Mucosa of descending colon (tissue), 3 donors: ENCODE measurements around the gene RPL37A. TPM values are rescaled to one million over a fixed set of nuclear protein-coding genes. Genes with fewer than 3 reads are reported as not detected.

Experiments
- ATAC-seq: fragments of 200-7000 bp; cut with Tn5 transposase; one replicate; pipeline ENCODE4 v1.9.1; 2020; ENCODE audit warnings: mild to moderate bottlenecking, moderate library complexity
- DNase-seq, 3 donors: peaks; one replicate each; pipeline ENCODE4 v3.0.0-alpha.2; 2020
- H3K36me3 ChIP-seq: fragments of 200-600 bp; one replicate; pipeline ENCODE4 v1.8.0; 2021; ENCODE audit warnings: low read depth, mild to moderate bottlenecking
- H3K4me1 ChIP-seq: fragments of 200-600 bp; one replicate; pipeline ENCODE4 v1.8.0; 2021; ENCODE audit warnings: low read depth, mild to moderate bottlenecking
- H3K4me3 ChIP-seq: fragments of 200-600 bp; one replicate; pipeline ENCODE4 v1.8.0; 2021; ENCODE audit warnings: mild to moderate bottlenecking
- H3K9me3 ChIP-seq: fragments of 200-600 bp; one replicate; pipeline ENCODE4 v1.8.0; 2021; ENCODE audit warnings: mild to moderate bottlenecking
- CTCF ChIP-seq: fragments of 200-600 bp; IDR thresholded peaks from one replicate; pipeline ENCODE4 v1.8.0; 2022; ENCODE audit warnings: antibody characterized with exemption, mild to moderate bottlenecking
- intact Hi-C, 2 donors: fragments of 100-400 bp; cut with DNase I in 1 of 2; cut with micrococcal nuclease in 1 of 2; formaldehyde crosslinking; loops; one replicate each; pipeline versions ENCODE4 v1.11.0 to v1.11.1; 2022; cut with DNase I, micrococcal nuclease
- total RNA-seq, 3 donors: library from RNA; stranded (reverse); fragmentation: NEBNext Ultra II Directional in 2 of 3; extraction: Animal tissue kit (Norgen Biotek cat#: 25700) in 2 of 3; gene quantifications; one replicate each; pipeline versions ENCODE4 v1.2.1 to v1.2.4, GENCODE V29; 2021 to 2023
- donor health status: DM: no; HTN: no; CAD: no; lungs with moderate emphysema.
- donor health status: DM: no; HTN: no; CAD: no.
- donor health status: DM: no; HTN: yes; CAD: no.

Gene RPL37A
- total RNA-seq, 3 donors from 2014 or later: 1,908 to 2,059 (median 1,949) TPM

- no peaks in the 10 kb centered on the region for H3K9me3 ChIP-seq
- no peak overlapping the region for H3K4me3 ChIP-seq
- no peak for TF ChIP-seq CTCF
- DNase-seq (no peak), ATAC-seq (no peak)
- no peaks in the 10 kb centered on the region for H3K36me3 ChIP-seq
- intact Hi-C loops: no loop called here
- no peaks in the 10 kb centered on the region for H3K4me1 ChIP-seq
These were observed 18.4 kb upstream of the RPL37A start for GRCh38 chr2:216480221-216480620.

- no peak for TF ChIP-seq CTCF
- DNase-seq (no peak), ATAC-seq (no peak)
- intact Hi-C loops: no loop called here
- no peaks in the 10 kb centered on the region for H3K9me3 ChIP-seq
- H3K36me3 ChIP-seq: no peaks in the 10 kb centered on the region
- H3K4me1 ChIP-seq: no peaks in the 10 kb centered on the region
- H3K4me3 ChIP-seq: no peak overlapping the region
These were observed 16.0 kb upstream of the RPL37A start for GRCh38 chr2:216482640-216483039.

GRCh38 chr2:216485237-216485636 lies 13.4 kb upstream of the RPL37A start:
- Histone ChIP-seq H3K9me3 (no peaks in the 10 kb centered on the region), H3K4me1 (no peaks in the 10 kb centered on the region), H3K4me3 (no peak overlapping the region), H3K36me3 (no peaks in the 10 kb centered on the region)
- no peak for TF ChIP-seq CTCF
- ATAC-seq (no peak), DNase-seq (no peak)
- intact Hi-C loops: no loop called here

GRCh38 chr2:216485745-216486144 lies 12.9 kb upstream of the RPL37A start:
- H3K4me3 ChIP-seq: no peak overlapping the region

GRCh38 chr2:216486271-216486670 lies 12.4 kb upstream of the RPL37A start:
- no peak overlapping the region for H3K4me3 ChIP-seq
- TF ChIP-seq CTCF: no peak
- DNase-seq: no peak
- H3K4me1 ChIP-seq: no peaks in the 10 kb centered on the region
- no peaks in the 10 kb centered on the region for H3K36me3 ChIP-seq
- no peaks in the 10 kb centered on the region for H3K9me3 ChIP-seq
- intact Hi-C loops: no loop called here
- ATAC-seq: no peak

More at GRCh38 chr2:216485745-216486144, 12.9 kb upstream of the RPL37A start:
- Histone ChIP-seq H3K4me1 (no peaks in the 10 kb centered on the region), H3K36me3 (no peaks in the 10 kb centered on the region), H3K9me3 (no peaks in the 10 kb centered on the region)
- no peak for ATAC-seq
- TF ChIP-seq CTCF: no peak
- intact Hi-C loops: no loop called here
- no peak for DNase-seq

GRCh38 chr2:216486708-216487107 lies 11.9 kb upstream of the RPL37A start:
- H3K9me3 ChIP-seq: no peaks in the 10 kb centered on the region
- H3K36me3 ChIP-seq: no peaks in the 10 kb centered on the region
- H3K4me1 ChIP-seq: no peaks in the 10 kb centered on the region
- H3K4me3 ChIP-seq: no peak overlapping the region
- no peak for TF ChIP-seq CTCF
- ATAC-seq (peak; percentile 15), DNase-seq (no peak)
- intact Hi-C loops: no loop called here
